Hepatocyte (in vitro differentiated cells): ENCODE data around the gene GINS2. TPM values are rescaled to one million over a fixed set of nuclear protein-coding genes. Genes with fewer than 3 reads are reported as not detected.

Experiments
- DNase-seq: peaks from one replicate; pipeline ENCODE4 v3.0.0-alpha.2; 2016; ENCODE audit warnings: low spot score
- H2AFZ ChIP-seq: fragments of 200-600 bp; sonication (generic); 2 replicates; pipeline ENCODE4 v1.6.0; 2016; ENCODE audit warnings: antibody characterized with exemption, mild to moderate bottlenecking
- H3K27ac ChIP-seq: fragments of 200-600 bp; sonication (generic); 2 replicates; pipeline ENCODE4 v1.5.1; 2016; ENCODE audit warnings: mild to moderate bottlenecking
- H3K27me3 ChIP-seq: fragments of 200-600 bp; sonication (generic); 2 replicates; pipeline ENCODE4 v1.6.1; 2016
- H3K36me3 ChIP-seq: fragments of 200-600 bp; sonication (generic); replicated peaks from 2 replicates; pipeline ENCODE4 v1.5.1; 2016; ENCODE audit warnings: low read depth; ENCODE audit not compliant: insufficient read depth
- H3K4me1 ChIP-seq: fragments of 200-600 bp; sonication (generic); 2 replicates; pipeline ENCODE4 v1.5.1; 2016; ENCODE audit warnings: mild to moderate bottlenecking, moderate library complexity; ENCODE audit not compliant: insufficient read depth
- H3K4me2 ChIP-seq: fragments of 200-600 bp; sonication (generic); 2 replicates; pipeline ENCODE4 v1.6.0; 2016
- H3K4me3 ChIP-seq: fragments of 200-600 bp; sonication (generic); 2 replicates; pipeline ENCODE4 v1.5.1; 2016; ENCODE audit warnings: mild to moderate bottlenecking
- H3K79me2 ChIP-seq: fragments of 200-600 bp; sonication (generic); 2 replicates; pipeline ENCODE4 v1.6.0; 2017; ENCODE audit warnings: mild to moderate bottlenecking
- H3K9me2 ChIP-seq: fragments of 200-600 bp; sonication (generic); replicated peaks from 2 replicates; pipeline ENCODE4 v1.6.0; 2017; ENCODE audit warnings: mild to moderate bottlenecking; ENCODE audit not compliant: insufficient read depth
- H3K9me3 ChIP-seq: fragments of 200-600 bp; sonication (generic); 2 replicates; pipeline ENCODE4 v1.5.1; 2016; ENCODE audit warnings: low read depth, mild to moderate bottlenecking
- H4K20me1 ChIP-seq: fragments of 200-600 bp; sonication (generic); 2 replicates; pipeline ENCODE4 v1.6.0; 2016; ENCODE audit warnings: mild to moderate bottlenecking; ENCODE audit not compliant: insufficient read depth, poor library complexity, severe bottlenecking
- EZH2 ChIP-seq: fragments of 200-600 bp; sonication (generic); IDR thresholded peaks from 2 replicates; pipeline ENCODE4 v1.6.1; 2016; ENCODE audit warnings: antibody characterized with exemption, mild to moderate bottlenecking, borderline replicate concordance
- EZH2phosphoT487 ChIP-seq: fragments of 200-600 bp; sonication (generic); IDR thresholded peaks from one replicate; pipeline ENCODE4 v1.6.1; 2018; ENCODE audit warnings: antibody characterized with exemption, mild to moderate bottlenecking, low read depth, moderate library complexity; ENCODE audit not compliant: unreplicated experiment, severe bottlenecking
- WGBS: methylation state at CpG from one replicate; pipeline ENCODE4 v1.1.6; 2016; ENCODE audit warnings: low lambda C conversion rate; ENCODE audit errors: missing lambda C conversion rate; 5-methylcytosine and 5-hydroxymethylcytosine counted together
- polyA plus RNA-seq: library from polyadenylated mRNA; unstranded; fragments of >200 nt; fragmentation: Nextera tagmentation; extraction: Ambion mirVana; gene quantifications from 2 replicates; pipeline ENCODE4 v1.2.1, GENCODE V29; 2016
- total RNA-seq: library from RNA; depleted of rRNA; stranded (reverse); fragments of >200 nt; gene quantifications from 2 replicates; pipeline ENCODE4 v1.2.3, GENCODE V29; 2014
- TF ChIP-seq, protein P1 (sequence below): fragments of 200-600 bp; sonication (generic); IDR thresholded peaks from 2 replicates; pipeline ENCODE4 v1.5.1; 2016; ENCODE audit warnings: antibody characterized with exemption, mild to moderate bottlenecking; ENCODE audit not compliant: poor library complexity

GINS2 gene
- total and polyA plus RNA-seq, 2 experiments from 2014 or later, result 6.3 to 7.5 TPM

DNA sequence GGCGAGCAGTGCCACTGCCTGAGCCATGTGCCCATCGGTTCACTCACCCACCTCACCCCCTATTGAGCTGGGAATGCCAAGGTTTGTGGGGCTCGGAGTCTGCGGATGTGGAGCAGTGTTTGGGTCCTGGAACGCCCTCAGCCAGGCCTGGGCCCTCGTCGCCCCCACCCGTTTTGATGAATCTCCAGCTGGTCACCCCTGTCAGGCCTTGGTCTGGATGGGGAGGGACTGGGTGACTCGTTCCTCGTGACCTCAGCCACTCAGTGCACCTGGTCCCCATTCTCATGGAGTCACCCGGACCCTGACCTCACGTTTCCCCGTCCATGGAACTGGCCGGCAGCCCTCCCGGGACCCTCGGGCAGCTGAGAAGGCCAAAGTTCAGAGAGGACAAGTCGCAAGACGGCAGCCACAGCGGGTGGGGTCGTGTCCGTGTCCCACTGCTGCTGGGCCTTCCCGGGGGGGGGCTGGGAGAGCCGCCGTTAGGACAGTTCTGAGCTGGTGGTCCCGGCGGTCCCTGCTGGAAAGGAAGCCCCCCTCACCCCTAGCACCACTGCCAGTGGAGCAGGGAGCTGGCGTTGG is 52.4 kb downstream of the GINS2 start:
- H2AFZ ChIP-seq, result no peak overlapping the region
- H3K4me3 ChIP-seq, result no peak overlapping the region
- no peaks in the 10 kb centered on the region for H3K27me3 ChIP-seq
- no peak overlapping the region for H3K27ac ChIP-seq
- DNase-seq, result no peak
- TF ChIP-seq EZH2phosphoT487 (no peak), EZH2 (no peak)
- TF ChIP-seq, protein P1, sequence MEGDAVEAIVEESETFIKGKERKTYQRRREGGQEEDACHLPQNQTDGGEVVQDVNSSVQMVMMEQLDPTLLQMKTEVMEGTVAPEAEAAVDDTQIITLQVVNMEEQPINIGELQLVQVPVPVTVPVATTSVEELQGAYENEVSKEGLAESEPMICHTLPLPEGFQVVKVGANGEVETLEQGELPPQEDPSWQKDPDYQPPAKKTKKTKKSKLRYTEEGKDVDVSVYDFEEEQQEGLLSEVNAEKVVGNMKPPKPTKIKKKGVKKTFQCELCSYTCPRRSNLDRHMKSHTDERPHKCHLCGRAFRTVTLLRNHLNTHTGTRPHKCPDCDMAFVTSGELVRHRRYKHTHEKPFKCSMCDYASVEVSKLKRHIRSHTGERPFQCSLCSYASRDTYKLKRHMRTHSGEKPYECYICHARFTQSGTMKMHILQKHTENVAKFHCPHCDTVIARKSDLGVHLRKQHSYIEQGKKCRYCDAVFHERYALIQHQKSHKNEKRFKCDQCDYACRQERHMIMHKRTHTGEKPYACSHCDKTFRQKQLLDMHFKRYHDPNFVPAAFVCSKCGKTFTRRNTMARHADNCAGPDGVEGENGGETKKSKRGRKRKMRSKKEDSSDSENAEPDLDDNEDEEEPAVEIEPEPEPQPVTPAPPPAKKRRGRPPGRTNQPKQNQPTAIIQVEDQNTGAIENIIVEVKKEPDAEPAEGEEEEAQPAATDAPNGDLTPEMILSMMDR, result no peak
- H3K79me2 ChIP-seq, result peaks cover 97% of the 10 kb centered on the region
- H3K4me1 ChIP-seq, result no peaks in the 10 kb centered on the region
- H4K20me1 ChIP-seq, result peaks cover 97% of the 10 kb centered on the region
- no peak overlapping the region for H3K4me2 ChIP-seq
- H3K9me2 ChIP-seq, result no peaks in the 10 kb centered on the region
- 89% methylated on average over 23 of the region's 27 CpGs for WGBS
- no peaks in the 10 kb centered on the region for H3K36me3 ChIP-seq
- H3K9me3 ChIP-seq, result no peaks in the 10 kb centered on the region

GRCh38 chr16:85635545-85636140 is 53.1 kb downstream of the GINS2 start:
- H2AFZ ChIP-seq, result no peak overlapping the region
- no peaks in the 10 kb centered on the region for H3K4me1 ChIP-seq
- H3K4me3 ChIP-seq, result no peak overlapping the region
- H3K36me3 ChIP-seq, result no peaks in the 10 kb centered on the region
- no peaks in the 10 kb centered on the region for H3K9me3 ChIP-seq
- H3K79me2 ChIP-seq, result peaks cover 97% of the 10 kb centered on the region
- no peaks in the 10 kb centered on the region for H3K9me2 ChIP-seq
- H3K4me2 ChIP-seq, result no peak overlapping the region
- DNase-seq, result no peak
- WGBS, result 90% methylated on average over 26 of the region's 26 CpGs
- no peaks in the 10 kb centered on the region for H3K27me3 ChIP-seq
- peaks cover 97% of the 10 kb centered on the region for H4K20me1 ChIP-seq
- no peak overlapping the region for H3K27ac ChIP-seq
- TF ChIP-seq EZH2, result no peak
- TF ChIP-seq, protein P1, result no peak
- no peak for TF ChIP-seq EZH2phosphoT487

DNA sequence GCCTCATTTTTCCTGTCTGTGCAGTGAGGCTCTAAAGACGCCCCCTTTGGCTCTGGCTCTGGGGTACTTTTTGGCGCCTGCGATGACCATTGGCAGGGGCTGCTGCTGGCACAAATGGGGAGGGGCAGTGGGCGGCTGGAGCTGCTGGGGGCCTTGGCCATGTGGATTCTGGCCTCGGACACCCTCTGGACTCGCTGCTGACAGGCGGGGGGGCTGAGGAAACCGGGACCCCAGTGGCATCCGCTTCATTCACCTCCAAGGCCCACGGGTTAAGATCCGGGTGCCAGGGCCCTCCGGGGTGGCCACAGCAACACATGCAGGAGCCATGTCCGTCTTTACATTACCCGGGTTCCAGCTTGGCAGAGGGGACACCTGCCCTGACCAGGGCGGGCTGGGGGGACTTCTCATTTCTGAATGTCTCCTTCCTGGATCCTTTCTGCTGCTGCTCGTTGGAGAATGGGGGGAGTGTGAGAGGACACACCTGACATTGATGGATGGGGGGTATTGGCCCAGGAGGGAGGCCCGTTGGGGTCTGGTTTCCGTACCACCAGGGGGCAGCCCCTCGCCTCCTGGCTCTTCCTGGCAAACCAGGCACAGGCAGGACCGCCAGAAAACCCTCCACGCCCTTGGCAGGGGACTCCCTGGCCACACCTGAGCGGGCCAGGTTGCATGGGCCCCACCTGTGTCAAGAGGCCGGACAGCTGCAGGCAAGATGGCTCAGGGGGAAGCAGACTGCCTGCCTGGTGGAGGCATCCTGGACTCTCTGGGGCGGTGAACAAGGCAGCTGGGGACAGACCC is 53.8 kb downstream of the GINS2 start:
- no peak overlapping the region for H3K4me3 ChIP-seq
- H3K27me3 ChIP-seq, result no peaks in the 10 kb centered on the region
- H3K4me2 ChIP-seq, result no peak overlapping the region
- no peak overlapping the region for H2AFZ ChIP-seq
- 93% methylated on average over 19 of the region's 24 CpGs for WGBS
- peaks cover 97% of the 10 kb centered on the region for H4K20me1 ChIP-seq
- H3K9me3 ChIP-seq, result no peaks in the 10 kb centered on the region
- H3K79me2 ChIP-seq, result peaks cover 98% of the 10 kb centered on the region
- no peak for DNase-seq
- H3K27ac ChIP-seq, result no peak overlapping the region
- no peaks in the 10 kb centered on the region for H3K9me2 ChIP-seq
- H3K36me3 ChIP-seq, result no peaks in the 10 kb centered on the region
- no peaks in the 10 kb centered on the region for H3K4me1 ChIP-seq
- TF ChIP-seq EZH2phosphoT487 (no peak), EZH2 (no peak)
- TF ChIP-seq, protein P1, result no peak
